Pancreas (tissue), 10 donors: Measurements from ENCODE around the gene SAMSN1. TPM values are rescaled to one million over a fixed set of nuclear protein-coding genes. Genes with fewer than 3 reads are reported as not detected.

Experiments
- ATAC-seq, 4 donors: fragments of 200-7000 bp; cut with Tn5 transposase; one replicate each; pipeline versions ENCODE4 v1.8.0 to v1.9.1; 2020; ENCODE audit warnings: mild to moderate bottlenecking in 4 of 4, moderate library complexity in 4 of 4
- DNase-seq, 6 donors: peaks; one replicate each; pipeline ENCODE4 v3.0.0-alpha.2; 2020
- FAIRE-seq: peaks from 2 replicates; lab custom pipeline; 2012; peaks lifted over from hg19 to GRCh38; lab: Jason Lieb, UNC
- H3K27ac ChIP-seq, 4 donors: fragments of 200-600 bp; sonication (generic); 1 replicate in 3 of 4; 2 replicates in 1 of 4; pipeline versions ENCODE4 v1.5.0 to v1.8.0; 2020
- H3K27me3 ChIP-seq, 4 donors: fragments of 200-600 bp; one replicate each; pipeline ENCODE4 v1.8.0; 2021
- H3K36me3 ChIP-seq, 3 donors: fragments of 200-600 bp; sonication (generic) in 1 of 3; one replicate each; pipeline versions ENCODE4 v1.5.0 to v1.8.0; 2020 to 2021
- H3K4me1 ChIP-seq, 3 donors: fragments of 200-600 bp; one replicate each; pipeline ENCODE4 v1.8.0; 2021
- H3K4me3 ChIP-seq, 4 donors: fragments of 200-600 bp; sonication (generic) in 2 of 4; one replicate each; pipeline versions ENCODE4 v1.5.0 to v1.8.0; 2020 to 2021
- H3K9me3 ChIP-seq, 4 donors: fragments of 200-600 bp; one replicate each; pipeline ENCODE4 v1.8.0; 2021
- CTCF ChIP-seq, 4 donors: fragments of 200-600 bp; sonication (generic) in 3 of 4; IDR thresholded peaks; one replicate each; pipeline versions ENCODE4 v1.5.0 to v1.8.0; 2021; ENCODE audit warnings: antibody characterized with exemption in 4 of 4
- WGBS, 2 donors: extraction: QIAGEN DNeasy Blood & Tissue Kit; methylation state at CpG; one replicate each; pipeline ENCODE4 v1.1.7; 2013; 5-methylcytosine and 5-hydroxymethylcytosine counted together
- intact Hi-C, 3 donors: fragments of 100-400 bp; cut with DNase I; formaldehyde crosslinking; loops; one replicate each; pipeline versions ENCODE4 v1.11.1 to v1.14.2; 2022
- polyA plus RNA-seq, 2 donors: library from polyadenylated mRNA; stranded (reverse); fragments of 200-250 nt; gene quantifications; one replicate each; pipeline ENCODE4 v1.2.3, GENCODE V29; 2013
- total RNA-seq, 6 donors: library from RNA; stranded (reverse); fragmentation: NEBNext Ultra II Directional in 4 of 6; extraction: Animal tissue kit (Norgen Biotek cat#: 25700) in 4 of 6; gene quantifications; one replicate each; pipeline versions ENCODE4 v1.2.1 to v1.2.4, GENCODE V29; 2021 to 2023
- donor health status: healthy with polysubstance abuse.
- donor health status: DM: no; HTN: no; CAD: no; lungs with moderate emphysema.
- donor health status: DM: no; HTN: no; CAD: no.
- donor health status: control.
- donor health status: control.
- donor health status: Bipolar disorder and iron deficiency.
- donor health status: DM: yes; HTN: yes; CAD: no.
- donor health status: DM: no; HTN: no; CAD: no.
- donor health status: DM: no; HTN: no; CAD: no.
- donor health status: DM: yes; HTN: yes; CAD: no.

SAMSN1 gene
- total and polyA plus RNA-seq, 8 donors: 0.12 to 5.0 (median 1.1) TPM

DNA sequence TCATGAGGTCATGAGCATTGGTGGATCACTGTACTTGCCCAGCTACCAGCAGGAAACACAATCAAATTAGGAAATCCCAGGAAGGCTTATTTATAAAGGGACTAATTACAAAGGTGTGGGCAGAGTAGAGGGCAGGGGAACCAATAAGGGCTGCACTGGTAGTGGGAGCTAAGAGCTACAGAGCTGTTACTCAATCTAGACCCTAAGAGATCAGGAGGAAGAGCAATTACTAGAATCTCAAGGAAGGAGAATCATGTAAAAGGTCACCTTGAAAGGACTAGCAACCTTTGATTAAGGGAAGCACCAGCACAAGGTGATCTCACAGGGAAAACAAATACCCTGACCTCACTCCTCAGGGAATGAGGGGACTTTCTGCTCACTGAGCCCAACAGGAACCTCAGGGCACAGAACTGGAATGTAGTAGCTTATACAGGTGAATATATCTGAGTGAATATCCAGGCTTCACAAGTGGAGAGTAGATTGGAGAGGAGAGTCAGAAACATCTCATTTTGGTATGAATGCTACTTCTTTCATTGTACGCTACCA lies 66.8 kb downstream of the SAMSN1 start:
- H3K27me3 ChIP-seq: no peaks in the 10 kb centered on the region
- no peaks in the 10 kb centered on the region for H3K36me3 ChIP-seq
- 44 to 95% methylated on average over 1 of the region's 1 CpG for WGBS, 2 donors
- FAIRE-seq (no peak), ATAC-seq (peak in 1 of 4 donors; percentile 68), DNase-seq (no peak)
- no peaks in the 10 kb centered on the region for H3K4me1 ChIP-seq
- intact Hi-C loops: no loop called here
- no peak overlapping the region for H3K27ac ChIP-seq
- H3K4me3 ChIP-seq: no peak overlapping the region
- no peak for TF ChIP-seq CTCF (IDR thresholded peaks at IDR 0.05)
- H3K9me3 ChIP-seq: no peaks in the 10 kb centered on the region

- WGBS, 2 donors: 44 to 65% methylated on average over 1 of the region's 1 CpG
- intact Hi-C loops: no loop called here
Measured at GRCh38 chr21:14477841-14478240, 68.3 kb downstream of the SAMSN1 start.

GRCh38 chr21:14477133-14477532 lies 69.0 kb downstream of the SAMSN1 start:
- 79 to 88% methylated on average over 2 of the region's 2 CpGs for WGBS, 2 donors

More at GRCh38 chr21:14477841-14478240, 68.3 kb downstream of the SAMSN1 start:
- H3K9me3 ChIP-seq: no peaks in the 10 kb centered on the region
- H3K4me1 ChIP-seq: no peaks in the 10 kb centered on the region
- ATAC-seq: no peak
- no peak for FAIRE-seq
- H3K36me3 ChIP-seq: no peaks in the 10 kb centered on the region
- no peaks in the 10 kb centered on the region for H3K27me3 ChIP-seq
- no peak for DNase-seq
- no peak overlapping the region for H3K27ac ChIP-seq
- no peak for TF ChIP-seq CTCF (IDR thresholded peaks at IDR 0.05)
- H3K4me3 ChIP-seq: no peak overlapping the region

GRCh38 chr21:14474995-14475394 lies 71.1 kb downstream of the SAMSN1 start:
- intact Hi-C loops: no loop called here
- ATAC-seq (no peak), DNase-seq (no peak), FAIRE-seq (no peak)
- no peak overlapping the region for H3K4me3 ChIP-seq
- H3K4me1 ChIP-seq: no peaks in the 10 kb centered on the region
- no peaks in the 10 kb centered on the region for H3K9me3 ChIP-seq
- H3K27ac ChIP-seq: no peak overlapping the region
- H3K27me3 ChIP-seq: no peaks in the 10 kb centered on the region
- TF ChIP-seq CTCF (IDR thresholded peaks at IDR 0.05): no peak
- no peaks in the 10 kb centered on the region for H3K36me3 ChIP-seq

More at GRCh38 chr21:14477133-14477532, 69.0 kb downstream of the SAMSN1 start:
- no peak for ATAC-seq
- no peak for TF ChIP-seq CTCF (IDR thresholded peaks at IDR 0.05)
- H3K27ac ChIP-seq: no peak overlapping the region
- no peaks in the 10 kb centered on the region for H3K36me3 ChIP-seq
- DNase-seq: no peak
- H3K9me3 ChIP-seq: no peaks in the 10 kb centered on the region
- intact Hi-C loops: no loop called here
- H3K27me3 ChIP-seq: no peaks in the 10 kb centered on the region
- no peak overlapping the region for H3K4me3 ChIP-seq
- FAIRE-seq: no peak
- no peaks in the 10 kb centered on the region for H3K4me1 ChIP-seq

DNA sequence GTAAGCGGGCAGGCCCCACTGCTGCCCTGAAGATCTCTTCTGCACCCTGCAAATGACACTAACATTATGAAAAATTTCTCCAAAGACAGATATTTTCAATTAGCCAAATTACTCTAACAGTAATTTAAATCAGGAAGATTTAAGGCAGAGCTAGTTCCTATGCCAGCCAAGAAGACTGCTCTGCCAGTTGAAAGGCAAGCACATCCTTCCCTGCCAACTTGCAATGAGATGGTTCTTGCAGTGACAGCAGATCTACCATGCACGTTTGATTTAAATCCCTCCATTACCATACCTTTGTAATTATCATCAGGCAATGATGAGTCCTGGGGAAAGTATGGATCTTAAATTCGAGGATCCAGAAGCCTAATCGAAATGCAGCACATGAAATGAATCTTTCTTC lies 76.5 kb downstream of the SAMSN1 start:
- no peaks in the 10 kb centered on the region for H3K4me1 ChIP-seq
- WGBS, 2 donors: 47 to 55% methylated on average over 4 of the region's 4 CpGs
- H3K36me3 ChIP-seq: no peaks in the 10 kb centered on the region
- FAIRE-seq (no peak), ATAC-seq (no peak), DNase-seq (no peak)
- H3K27me3 ChIP-seq: no peaks in the 10 kb centered on the region
- no peak for TF ChIP-seq CTCF (IDR thresholded peaks at IDR 0.05)
- no peaks in the 10 kb centered on the region for H3K9me3 ChIP-seq
- no peak overlapping the region for H3K4me3 ChIP-seq
- intact Hi-C loops: loop anchor here in 1 of 3 donors (10.0 kb wide), 1 partner anchor 55 kb away; no protein-coding TSS in a partner anchor
- no peak overlapping the region for H3K27ac ChIP-seq
